Skeletal muscle satellite cell (primary cell): ENCODE results near the gene CFAP61.

Experiments
- H3K27me3 ChIP-seq: 2 replicates; pipeline ENCODE4 v1.7.0; 2013; ENCODE audit warnings: low read length; ENCODE audit not compliant: control insufficient read depth, insufficient read depth
- H3K36me3 ChIP-seq: 2 replicates; pipeline ENCODE4 v1.7.0; 2013; ENCODE audit warnings: mild to moderate bottlenecking, control low read depth, low read length; ENCODE audit not compliant: insufficient read depth
- H3K4me1 ChIP-seq: 2 replicates; pipeline ENCODE4 v1.7.0; 2013; ENCODE audit warnings: low read length; ENCODE audit not compliant: control insufficient read depth, insufficient read depth
- H3K4me2 ChIP-seq: 2 replicates; pipeline ENCODE4 v1.7.0; 2013; ENCODE audit warnings: mild to moderate bottlenecking, low read length
- H3K4me3 ChIP-seq: 2 replicates; pipeline ENCODE4 v1.7.0; 2013; ENCODE audit warnings: low read length
- H3K9ac ChIP-seq: 2 replicates; pipeline ENCODE4 v1.7.0; 2013; ENCODE audit warnings: mild to moderate bottlenecking, low read depth, low read length, moderate library complexity
- H3K9me3 ChIP-seq: replicated peaks from 2 replicates; pipeline ENCODE4 v1.7.0; 2013; ENCODE audit warnings: mild to moderate bottlenecking, control low read depth, low read length

Gene CFAP61

DNA sequence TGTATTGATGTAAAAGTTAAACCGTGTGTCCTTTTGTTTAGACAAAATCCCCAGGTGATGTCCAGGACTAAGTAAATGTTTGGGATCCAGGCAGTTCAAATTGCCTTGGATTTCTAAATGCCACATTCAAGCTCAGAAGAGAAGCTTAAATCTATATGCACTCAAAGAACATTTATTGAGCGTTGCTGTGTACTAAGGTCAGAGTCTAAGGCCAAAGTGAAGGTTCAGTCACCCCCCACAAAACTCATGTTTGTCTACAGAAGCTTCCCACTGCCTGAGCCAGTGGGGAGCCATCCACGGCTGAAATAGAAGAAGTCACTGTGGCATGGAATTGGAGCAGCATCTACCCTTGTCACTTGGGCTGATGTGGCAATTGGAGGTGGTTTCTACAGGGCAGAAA is 244.8 kb downstream of the CFAP61 start:
- H3K4me1 ChIP-seq, result no peaks in the 10 kb centered on the region
- H3K27me3 ChIP-seq, result no peaks in the 10 kb centered on the region
- H3K36me3 ChIP-seq, result no peaks in the 10 kb centered on the region
- H3K9me3 ChIP-seq, result no peaks in the 10 kb centered on the region
- no peak overlapping the region for H3K9ac ChIP-seq
- H3K4me3 ChIP-seq, result no peak overlapping the region
- H3K4me2 ChIP-seq, result no peak overlapping the region

DNA sequence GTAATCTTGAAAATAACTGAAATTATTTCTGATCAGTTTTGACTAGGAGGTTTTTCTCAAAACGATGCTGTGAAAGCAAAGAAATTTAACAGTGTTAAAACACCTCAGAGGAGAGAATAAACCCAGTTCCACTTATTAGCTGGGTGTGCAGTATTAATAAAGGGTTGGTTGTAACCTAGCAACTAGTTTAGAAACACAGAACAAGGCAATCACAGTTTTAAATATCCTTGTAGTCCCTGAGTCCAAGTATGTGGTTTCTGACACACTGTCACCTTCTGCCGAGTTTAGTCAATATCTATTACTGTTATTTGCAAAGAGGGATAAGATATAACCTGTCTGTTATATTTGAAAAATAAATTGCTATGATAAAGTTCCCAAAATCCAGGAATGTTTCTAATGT is 245.4 kb downstream of the CFAP61 start:
- no peaks in the 10 kb centered on the region for H3K4me1 ChIP-seq
- no peaks in the 10 kb centered on the region for H3K36me3 ChIP-seq
- H3K4me2 ChIP-seq, result no peak overlapping the region
- H3K4me3 ChIP-seq, result no peak overlapping the region
- H3K27me3 ChIP-seq, result no peaks in the 10 kb centered on the region
- no peak overlapping the region for H3K9ac ChIP-seq
- no peaks in the 10 kb centered on the region for H3K9me3 ChIP-seq

DNA sequence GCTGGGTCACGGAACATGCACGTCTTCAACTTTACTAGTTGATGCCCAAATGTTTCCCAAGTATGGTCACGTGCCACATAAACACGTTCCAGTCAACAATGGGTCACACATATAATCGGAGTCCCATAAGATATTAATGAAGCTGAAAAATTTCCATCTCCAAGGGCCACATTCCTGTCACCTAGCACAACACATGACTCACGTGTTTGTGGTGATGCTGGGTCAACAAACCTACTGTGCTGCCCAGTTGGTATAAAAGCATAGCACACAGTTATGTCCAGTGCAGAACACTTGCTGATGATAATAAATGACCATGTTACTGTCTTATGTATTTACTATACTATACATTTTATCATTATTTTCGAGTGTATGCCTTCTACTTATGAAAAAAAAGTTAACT is 247.6 kb downstream of the CFAP61 start:
- H3K4me1 ChIP-seq, result no peaks in the 10 kb centered on the region
- H3K4me3 ChIP-seq, result no peak overlapping the region
- no peaks in the 10 kb centered on the region for H3K9me3 ChIP-seq
- no peaks in the 10 kb centered on the region for H3K36me3 ChIP-seq
- H3K4me2 ChIP-seq, result no peak overlapping the region
- no peaks in the 10 kb centered on the region for H3K27me3 ChIP-seq
- H3K9ac ChIP-seq, result no peak overlapping the region

DNA sequence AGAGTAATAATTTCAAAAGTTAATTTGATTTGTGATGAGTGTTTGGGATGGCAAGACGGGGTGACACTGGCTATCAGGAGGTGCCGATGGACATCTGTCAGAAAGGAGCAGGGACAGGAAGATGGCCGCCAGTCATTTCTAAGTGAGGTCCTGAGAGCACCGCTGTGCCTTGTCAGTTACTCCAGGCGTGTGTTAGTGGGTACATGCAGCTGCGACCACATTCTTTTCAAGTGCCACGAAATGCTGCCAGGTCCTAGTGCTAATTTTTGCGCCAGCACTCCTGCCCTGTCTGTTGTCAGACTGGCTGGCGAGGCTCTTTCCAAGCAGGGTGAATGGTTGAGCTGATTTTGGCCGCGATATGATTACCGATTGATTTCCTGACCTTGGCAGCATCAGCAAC is 251.0 kb downstream of the CFAP61 start:
- no peak overlapping the region for H3K9ac ChIP-seq
- H3K4me2 ChIP-seq, result no peak overlapping the region
- no peaks in the 10 kb centered on the region for H3K36me3 ChIP-seq
- H3K27me3 ChIP-seq, result no peaks in the 10 kb centered on the region
- no peaks in the 10 kb centered on the region for H3K9me3 ChIP-seq
- no peaks in the 10 kb centered on the region for H3K4me1 ChIP-seq
- no peak overlapping the region for H3K4me3 ChIP-seq

DNA sequence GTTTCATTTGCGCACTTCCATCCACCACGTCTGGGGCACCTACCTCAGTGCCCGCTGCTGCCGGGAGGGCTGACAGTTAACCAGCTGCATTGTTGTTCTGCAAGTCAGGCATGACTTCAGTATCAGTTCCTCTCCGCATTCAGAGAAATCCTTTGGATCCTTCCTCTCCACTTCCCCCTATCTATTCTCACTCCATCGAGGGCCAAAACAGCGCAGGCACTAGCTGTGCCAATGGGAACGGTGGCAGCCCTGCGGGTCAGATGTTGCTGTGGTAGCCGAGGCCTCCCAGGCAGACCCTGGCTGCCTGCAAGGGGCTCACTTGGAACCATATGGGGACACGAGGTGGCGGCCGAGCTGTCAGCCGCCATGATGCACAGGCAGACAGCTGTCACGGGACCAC is 251.4 kb downstream of the CFAP61 start:
- H3K4me1 ChIP-seq, result no peaks in the 10 kb centered on the region
- H3K9ac ChIP-seq, result no peak overlapping the region
- no peaks in the 10 kb centered on the region for H3K27me3 ChIP-seq
- no peaks in the 10 kb centered on the region for H3K9me3 ChIP-seq
- H3K4me3 ChIP-seq, result no peak overlapping the region
- no peak overlapping the region for H3K4me2 ChIP-seq
- no peaks in the 10 kb centered on the region for H3K36me3 ChIP-seq

DNA sequence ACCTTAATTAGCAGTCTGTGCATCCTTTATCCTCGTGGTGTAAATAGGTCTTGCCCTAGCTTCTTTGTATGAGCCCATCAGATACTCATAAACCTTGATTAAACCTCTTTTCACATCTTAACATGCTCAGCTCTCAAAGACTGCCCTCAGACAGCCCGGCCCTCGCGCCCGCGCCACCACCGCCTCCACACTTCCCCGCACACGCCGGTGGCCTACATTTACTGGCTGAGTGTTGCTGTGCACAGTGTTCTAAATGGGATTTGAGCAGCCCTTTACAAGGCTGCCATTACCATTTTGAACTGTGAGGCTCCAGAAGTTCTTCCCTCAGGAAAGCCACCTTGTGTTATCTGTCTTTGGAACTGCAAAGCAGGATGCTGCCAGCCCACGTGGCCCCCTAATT is 252.6 kb downstream of the CFAP61 start:
- Histone ChIP-seq H3K4me3 (no peak overlapping the region), H3K4me2 (no peak overlapping the region), H3K9me3 (no peaks in the 10 kb centered on the region), H3K36me3 (no peaks in the 10 kb centered on the region), H3K27me3 (no peaks in the 10 kb centered on the region), H3K4me1 (no peaks in the 10 kb centered on the region), H3K9ac (no peak overlapping the region)

DNA sequence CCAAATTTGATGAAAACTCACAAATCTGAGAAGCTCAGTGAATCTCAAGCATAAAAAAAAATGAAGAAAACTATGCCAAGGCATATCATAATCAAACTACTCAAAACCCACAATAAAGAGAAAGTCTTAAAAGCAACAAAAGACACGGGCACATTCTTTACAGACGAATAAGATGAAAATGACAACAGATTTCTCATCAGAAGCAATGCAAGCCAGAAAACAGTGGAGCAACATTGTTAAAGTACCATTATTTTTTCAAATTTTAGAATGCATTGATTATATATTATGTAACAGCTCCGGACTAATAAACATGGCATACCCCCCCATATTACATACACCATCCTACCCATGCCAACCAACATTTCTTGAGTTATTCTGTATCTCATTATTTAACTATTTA is 260.2 kb downstream of the CFAP61 start:
- no peaks in the 10 kb centered on the region for H3K36me3 ChIP-seq
- no peak overlapping the region for H3K9ac ChIP-seq
- H3K4me2 ChIP-seq, result no peak overlapping the region
- no peaks in the 10 kb centered on the region for H3K4me1 ChIP-seq
- H3K27me3 ChIP-seq, result no peaks in the 10 kb centered on the region
- no peak overlapping the region for H3K4me3 ChIP-seq
- no peaks in the 10 kb centered on the region for H3K9me3 ChIP-seq

DNA sequence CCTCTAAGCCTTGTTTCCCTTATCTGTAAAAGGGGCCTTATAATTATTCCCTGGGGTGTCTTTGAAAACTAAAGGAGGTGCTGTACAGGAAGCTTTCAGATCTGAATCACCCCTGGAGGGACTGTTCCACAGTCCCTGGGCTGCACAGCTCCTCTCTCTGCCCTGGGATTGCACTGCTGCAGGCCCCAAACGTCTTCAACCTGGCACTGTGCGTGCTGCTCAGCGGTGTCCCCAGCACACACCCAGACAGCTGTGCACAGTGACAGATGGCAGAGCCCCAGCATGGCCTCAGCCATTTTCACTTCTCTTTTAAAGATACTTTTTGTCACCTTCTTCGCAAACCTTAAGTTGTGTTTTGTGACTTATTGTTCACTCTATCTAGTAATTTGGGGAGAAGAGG is 264.9 kb downstream of the CFAP61 start:
- H3K27me3 ChIP-seq, result no peaks in the 10 kb centered on the region
- H3K9ac ChIP-seq, result no peak overlapping the region
- no peak overlapping the region for H3K4me2 ChIP-seq
- no peak overlapping the region for H3K4me3 ChIP-seq
- H3K4me1 ChIP-seq, result no peaks in the 10 kb centered on the region
- H3K36me3 ChIP-seq, result no peaks in the 10 kb centered on the region
- H3K9me3 ChIP-seq, result no peaks in the 10 kb centered on the region

DNA sequence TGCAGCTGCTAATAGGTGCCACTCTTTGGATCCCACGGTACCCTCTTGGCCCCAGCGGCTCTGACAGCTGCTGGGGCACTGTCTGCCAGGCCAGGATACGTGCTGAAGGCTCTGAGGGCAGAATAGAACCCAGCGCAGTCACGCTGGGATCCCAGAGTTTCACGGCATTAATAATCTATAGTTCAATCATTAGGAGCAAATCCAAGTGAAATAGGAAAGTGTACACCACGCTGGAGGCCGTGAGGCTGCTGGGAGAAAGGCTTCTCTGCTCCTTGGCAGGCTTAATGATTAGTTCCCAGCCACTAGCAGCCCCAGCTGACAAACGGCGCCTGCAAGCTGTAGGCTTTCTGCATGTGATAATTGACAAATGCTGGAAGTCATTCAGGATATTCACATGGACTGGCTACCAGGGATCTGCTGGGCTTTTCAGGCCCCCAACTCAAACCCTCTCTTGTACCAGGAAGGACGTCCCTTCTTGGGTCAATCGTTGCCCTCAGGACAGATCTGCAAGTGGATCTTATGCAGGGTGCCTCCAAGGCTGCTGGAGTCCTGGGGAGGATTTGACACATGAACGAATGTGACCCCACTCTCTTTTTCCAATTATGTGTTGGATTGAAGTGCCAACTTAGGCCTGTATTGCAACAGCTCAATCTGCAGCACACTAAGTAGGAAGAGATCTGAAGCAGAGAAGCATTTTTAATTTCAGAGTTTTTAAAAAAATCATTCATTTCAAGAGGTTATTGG is 265.5 kb downstream of the CFAP61 start:
- Histone ChIP-seq H3K4me1 (no peaks in the 10 kb centered on the region), H3K9ac (no peak overlapping the region), H3K9me3 (no peaks in the 10 kb centered on the region), H3K4me2 (no peak overlapping the region), H3K4me3 (no peak overlapping the region), H3K36me3 (no peaks in the 10 kb centered on the region), H3K27me3 (no peaks in the 10 kb centered on the region)

DNA sequence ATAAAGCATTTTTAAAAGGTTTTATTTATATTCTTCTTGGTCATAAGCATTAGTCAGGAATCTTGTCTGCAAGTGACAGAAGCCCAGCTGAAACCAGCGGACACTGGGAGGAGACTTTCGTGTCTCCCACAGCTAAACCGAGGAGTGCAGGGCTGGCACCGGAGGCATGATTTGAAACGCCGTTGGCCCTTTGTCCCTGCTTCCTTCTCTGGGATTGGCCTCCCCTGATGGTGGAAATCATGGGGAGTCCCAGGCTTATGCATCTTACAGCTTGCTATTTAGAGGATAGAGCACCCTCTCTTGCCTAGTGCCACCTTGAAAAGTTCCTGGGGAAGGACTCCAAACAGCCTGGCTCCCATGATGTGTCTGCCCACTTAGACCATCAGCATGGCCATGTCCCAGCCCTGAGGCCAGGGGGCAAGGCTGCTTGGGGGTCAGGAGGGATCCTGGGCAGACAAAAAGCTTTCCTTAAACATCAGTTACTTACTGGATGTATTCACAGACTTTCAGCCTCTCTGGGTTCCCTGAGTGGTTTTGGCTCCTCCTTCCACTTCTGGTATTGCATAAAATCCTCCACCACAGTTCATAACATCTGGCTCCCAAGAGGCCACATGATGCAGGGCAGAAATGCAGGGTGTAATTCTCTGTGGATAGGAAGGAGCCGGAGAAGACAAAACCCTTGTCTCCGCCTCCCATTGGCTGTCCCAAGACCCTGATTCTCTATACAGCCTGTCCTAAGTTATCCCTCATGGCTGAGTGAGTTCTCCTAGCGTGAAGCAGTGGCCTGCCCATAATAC is 266.2 kb downstream of the CFAP61 start:
- Histone ChIP-seq H3K36me3 (no peaks in the 10 kb centered on the region), H3K4me1 (no peaks in the 10 kb centered on the region), H3K9me3 (no peaks in the 10 kb centered on the region), H3K9ac (no peak overlapping the region), H3K4me3 (no peak overlapping the region), H3K4me2 (no peak overlapping the region), H3K27me3 (no peaks in the 10 kb centered on the region)

DNA sequence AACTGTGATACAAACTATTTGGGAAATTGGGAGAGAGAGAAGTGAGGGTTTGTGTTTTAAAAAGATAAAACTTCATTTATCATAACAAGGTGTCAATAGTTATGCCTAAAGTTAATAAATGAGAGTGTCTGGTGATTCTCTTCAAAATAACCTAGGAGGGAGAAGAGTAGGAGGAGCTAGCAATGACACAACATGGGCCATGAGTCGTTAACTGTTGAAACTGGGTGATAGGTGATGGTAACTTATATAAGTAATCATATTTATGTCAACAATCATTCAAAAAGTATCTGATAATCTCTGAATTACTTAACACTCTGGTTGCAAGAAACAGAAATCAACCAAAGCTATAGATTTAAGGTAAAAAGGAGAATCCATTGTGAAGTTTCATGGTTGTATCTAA is 268.8 kb downstream of the CFAP61 start:
- Histone ChIP-seq H3K4me1 (no peaks in the 10 kb centered on the region), H3K27me3 (no peaks in the 10 kb centered on the region), H3K9ac (no peak overlapping the region), H3K9me3 (no peaks in the 10 kb centered on the region), H3K36me3 (no peaks in the 10 kb centered on the region), H3K4me2 (no peak overlapping the region), H3K4me3 (no peak overlapping the region)

DNA sequence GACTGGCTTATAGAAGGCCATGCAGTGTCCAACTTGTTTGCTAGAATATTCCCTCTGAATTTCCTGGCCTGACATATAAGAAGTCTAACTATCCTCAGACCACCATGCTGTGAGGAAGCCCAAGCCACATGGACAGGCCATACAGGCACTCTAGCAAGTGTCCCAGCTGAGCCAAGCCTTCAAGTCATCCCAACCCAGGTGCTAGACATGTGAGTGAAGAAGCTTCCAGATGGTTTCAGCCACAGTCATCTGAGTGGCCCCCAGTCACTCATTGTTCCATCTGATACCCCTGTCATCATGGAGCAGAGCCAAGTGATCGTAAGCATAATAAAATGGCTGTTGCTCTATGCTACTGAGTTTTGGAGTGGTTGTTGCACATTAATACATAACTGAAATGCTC is 269.6 kb downstream of the CFAP61 start:
- no peaks in the 10 kb centered on the region for H3K27me3 ChIP-seq
- no peaks in the 10 kb centered on the region for H3K4me1 ChIP-seq
- no peak overlapping the region for H3K9ac ChIP-seq
- H3K36me3 ChIP-seq, result no peaks in the 10 kb centered on the region
- H3K9me3 ChIP-seq, result no peaks in the 10 kb centered on the region
- H3K4me3 ChIP-seq, result no peak overlapping the region
- H3K4me2 ChIP-seq, result no peak overlapping the region
